ENCODE measurements around the gene LAMA4. TPM values are rescaled to one million over a fixed set of nuclear protein-coding genes. Genes with fewer than 3 reads are reported as not detected.
A peak's percentile ranks its signal among the peaks of the same experiment; 100 is the strongest.

The LAMA4 gene
- total and polyA plus RNA-seq, 4 donors = 28.4 to 261 (median 79.8) TPM

DNA sequence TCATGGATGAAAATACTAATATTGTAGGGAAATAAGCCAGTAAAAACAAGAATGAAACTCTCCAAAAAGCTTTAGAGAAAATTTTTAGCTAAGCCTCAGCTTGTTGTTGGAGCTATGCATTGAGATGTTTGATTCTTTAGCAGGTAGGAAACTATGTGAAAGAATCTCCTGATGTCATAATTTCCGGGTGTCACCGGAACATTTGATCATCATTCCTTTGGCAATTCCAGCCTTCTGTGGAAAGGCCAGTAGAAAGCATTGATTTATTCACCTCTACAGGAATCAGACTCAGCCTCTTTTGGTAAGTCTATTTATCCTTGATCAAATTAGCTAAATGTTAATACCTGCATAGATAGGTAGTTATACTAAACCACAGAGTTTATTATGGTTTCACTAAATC, 157.5 kb downstream of the LAMA4 start:
- 97% methylated on average over 2 of the region's 2 CpGs for WGBS, 2 donors
- ATAC-seq (ENCODE audit: insufficient read depth, low FRiP score) = no peak
- TF ChIP-seq, protein P1, sequence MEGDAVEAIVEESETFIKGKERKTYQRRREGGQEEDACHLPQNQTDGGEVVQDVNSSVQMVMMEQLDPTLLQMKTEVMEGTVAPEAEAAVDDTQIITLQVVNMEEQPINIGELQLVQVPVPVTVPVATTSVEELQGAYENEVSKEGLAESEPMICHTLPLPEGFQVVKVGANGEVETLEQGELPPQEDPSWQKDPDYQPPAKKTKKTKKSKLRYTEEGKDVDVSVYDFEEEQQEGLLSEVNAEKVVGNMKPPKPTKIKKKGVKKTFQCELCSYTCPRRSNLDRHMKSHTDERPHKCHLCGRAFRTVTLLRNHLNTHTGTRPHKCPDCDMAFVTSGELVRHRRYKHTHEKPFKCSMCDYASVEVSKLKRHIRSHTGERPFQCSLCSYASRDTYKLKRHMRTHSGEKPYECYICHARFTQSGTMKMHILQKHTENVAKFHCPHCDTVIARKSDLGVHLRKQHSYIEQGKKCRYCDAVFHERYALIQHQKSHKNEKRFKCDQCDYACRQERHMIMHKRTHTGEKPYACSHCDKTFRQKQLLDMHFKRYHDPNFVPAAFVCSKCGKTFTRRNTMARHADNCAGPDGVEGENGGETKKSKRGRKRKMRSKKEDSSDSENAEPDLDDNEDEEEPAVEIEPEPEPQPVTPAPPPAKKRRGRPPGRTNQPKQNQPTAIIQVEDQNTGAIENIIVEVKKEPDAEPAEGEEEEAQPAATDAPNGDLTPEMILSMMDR (IDR thresholded peaks at IDR 0.05; ENCODE audit: control extremely low read depth, extremely low read depth) = no peak

DNA sequence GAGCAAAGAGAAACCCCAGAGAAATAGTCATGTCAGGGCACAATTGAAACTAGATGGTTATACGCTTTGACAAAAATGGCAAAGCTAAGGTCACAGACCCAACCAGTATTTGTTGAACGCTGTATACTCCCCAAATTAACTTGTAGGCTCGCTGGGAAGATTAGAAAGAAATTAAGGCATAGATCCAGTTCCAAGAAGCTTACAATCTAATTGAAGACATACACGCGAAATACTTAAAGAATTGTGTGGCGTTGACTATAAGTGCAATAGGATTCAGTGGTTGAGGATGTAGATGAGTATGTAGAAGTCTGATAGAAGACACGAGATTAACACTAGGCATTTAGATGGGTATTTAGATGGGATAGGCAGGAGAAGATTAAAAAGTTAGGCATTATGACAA, 166.5 kb downstream of the LAMA4 start:
- peaks cover 1 to 8% (median 5%) of the 10 kb centered on the region in 4 donors for H3K36me3 ChIP-seq (ENCODE audit: control insufficient read depth in 4 of 4, insufficient read depth in 4 of 4, low read length in 4 of 4)
- no peaks in the 10 kb centered on the region for H3K9me3 ChIP-seq (ENCODE audit: control insufficient read depth in 4 of 4, insufficient read depth in 3 of 4, low read length in 3 of 4)
- peaks cover 0 to 11% (median 7%) of the 10 kb centered on the region in 5 donors for H3K4me1 ChIP-seq (ENCODE audit: control insufficient read depth in 5 of 5, insufficient read depth in 5 of 5, low read length in 5 of 5)
- ATAC-seq (ENCODE audit: insufficient read depth, low FRiP score) (no peak), DNase-seq (no peak)
- peak overlapping the region; percentile 90 to 94 for H3K9ac ChIP-seq (ENCODE audit: insufficient read depth in 1 of 2, low read length in 2 of 2)
- TF ChIP-seq, protein P1 (IDR thresholded peaks at IDR 0.05; ENCODE audit: control extremely low read depth, extremely low read depth) = no peak
- H3K27ac ChIP-seq (ENCODE audit: low read depth in 1 of 2, low read length in 1 of 2) = peak overlapping the region; percentile 82 to 92
- peak overlapping the region; percentile 52 for H3K4me3 ChIP-seq
- WGBS, 2 donors = 22 to 26% methylated on average over 7 of the region's 7 CpGs
- no peaks in the 10 kb centered on the region for H3K27me3 ChIP-seq (ENCODE audit: control insufficient read depth in 3 of 3, insufficient read depth in 3 of 3, low read length in 2 of 3)

More for the DNA sequence above, 157.5 kb downstream of the LAMA4 start:
- H3K4me1 ChIP-seq (ENCODE audit: control insufficient read depth in 5 of 5, insufficient read depth in 5 of 5, low read length in 5 of 5) = no peaks in the 10 kb centered on the region
- H3K27me3 ChIP-seq (ENCODE audit: control insufficient read depth in 3 of 3, insufficient read depth in 3 of 3, low read length in 2 of 3) = no peaks in the 10 kb centered on the region
- peaks cover 0 to 11% (median 7%) of the 10 kb centered on the region in 4 donors for H3K36me3 ChIP-seq (ENCODE audit: control insufficient read depth in 4 of 4, insufficient read depth in 4 of 4, low read length in 4 of 4)
- no peak overlapping the region for H3K4me3 ChIP-seq
- H3K9ac ChIP-seq (ENCODE audit: insufficient read depth in 1 of 2, low read length in 2 of 2) = no peak overlapping the region
- H3K9me3 ChIP-seq (ENCODE audit: control insufficient read depth in 4 of 4, insufficient read depth in 3 of 4, low read length in 3 of 4) = no peaks in the 10 kb centered on the region
- DNase-seq = no peak
- H3K27ac ChIP-seq (ENCODE audit: low read depth in 1 of 2, low read length in 1 of 2) = no peak overlapping the region

DNA sequence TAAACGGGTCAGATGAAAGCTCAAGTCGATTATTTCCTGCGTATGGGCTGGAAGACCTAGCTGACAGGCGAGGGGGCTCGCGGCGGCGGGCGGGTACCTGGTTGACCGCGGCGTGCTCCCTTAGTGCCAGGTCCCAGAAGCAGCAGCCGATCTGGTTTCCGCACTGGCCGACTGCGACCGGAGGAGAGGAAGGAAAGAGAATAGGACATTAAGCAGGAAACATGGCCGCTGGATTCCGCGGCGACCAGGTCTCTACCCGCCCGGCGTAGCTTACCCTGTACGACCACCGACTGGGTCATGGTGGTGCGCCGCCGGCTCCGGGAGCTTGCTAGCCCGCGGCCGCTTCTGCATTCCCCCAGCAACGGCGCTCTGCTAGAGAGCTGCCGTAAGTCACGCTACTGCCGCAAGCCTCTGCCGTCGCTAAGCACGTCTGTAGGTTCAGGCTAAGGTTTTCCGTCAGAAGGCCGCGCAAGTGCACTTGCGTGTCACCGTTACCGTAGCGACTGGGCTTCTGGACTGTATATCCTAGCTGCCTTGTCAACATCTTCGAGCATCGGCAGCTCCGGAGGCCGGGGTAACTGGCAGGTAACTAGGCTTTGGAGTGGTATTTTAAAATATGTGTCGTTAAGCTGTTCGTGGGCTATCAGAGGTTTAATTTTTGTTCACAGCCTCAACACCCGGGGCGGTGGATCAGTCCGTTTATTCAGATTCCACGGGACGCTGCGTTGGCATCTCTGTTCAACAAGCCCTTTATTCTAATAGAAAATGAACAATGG, 167.0 kb downstream of the LAMA4 start, which contains the start of the genes FAM229B and TUBE1:
Gene FAM229B (plus strand): TSS at position 456 of the 776 bp plus-strand sequence. CDS start 11,693 bp downstream, outside the sequence.
Gene TUBE1 (minus strand): TSS at position 347 of the 776 bp plus-strand sequence. CDS start 48 bp downstream, at position 299.
- H3K4me3 ChIP-seq = peak within 1 kb of the TSS; percentile 52

More for the DNA sequence above, 167.0 kb downstream of the LAMA4 start, which contains the start of the genes FAM229B and TUBE1:
- ATAC-seq (ENCODE audit: insufficient read depth, low FRiP score) (peak; percentile 98), DNase-seq (peak; percentile 96 to 98 (median 98))
- Histone ChIP-seq H3K36me3 (ENCODE audit: control insufficient read depth in 4 of 4, insufficient read depth in 4 of 4, low read length in 4 of 4) (peaks cover 1 to 11% (median 5%) of the 10 kb centered on the region in 4 donors), H3K9me3 (ENCODE audit: control insufficient read depth in 4 of 4, insufficient read depth in 3 of 4, low read length in 3 of 4) (no peaks in the 10 kb centered on the region), H3K27me3 (ENCODE audit: control insufficient read depth in 3 of 3, insufficient read depth in 3 of 3, low read length in 2 of 3) (no peaks in the 10 kb centered on the region), H3K4me1 (ENCODE audit: control insufficient read depth in 5 of 5, insufficient read depth in 5 of 5, low read length in 5 of 5) (peaks cover 0 to 11% (median 7%) of the 10 kb centered on the region in 5 donors), H3K9ac (ENCODE audit: insufficient read depth in 1 of 2, low read length in 2 of 2) (peak within 1 kb of the TSS; percentile 90 to 94), H3K27ac (ENCODE audit: low read depth in 1 of 2, low read length in 1 of 2) (peak within 1 kb of the TSS; percentile 82 to 92)
- WGBS, 2 donors = 0 to 1% methylated on average over 60 of the region's 60 CpGs
- TF ChIP-seq, protein P1 (IDR thresholded peaks at IDR 0.05; ENCODE audit: control extremely low read depth, extremely low read depth) = no peak

Measured in lung (tissue), 12 donors.